GM18907 (cell line): ENCODE data around the gene RAB11FIP4.

Experiments used
- ATAC-seq: cut with Tn5 transposase; IDR thresholded peaks from one replicate; pipeline ENCODE4 v1.9.1; 2021; ENCODE audit warnings: mild to moderate bottlenecking, moderate library complexity; ENCODE audit not compliant: unreplicated experiment

Gene RAB11FIP4

DNA sequence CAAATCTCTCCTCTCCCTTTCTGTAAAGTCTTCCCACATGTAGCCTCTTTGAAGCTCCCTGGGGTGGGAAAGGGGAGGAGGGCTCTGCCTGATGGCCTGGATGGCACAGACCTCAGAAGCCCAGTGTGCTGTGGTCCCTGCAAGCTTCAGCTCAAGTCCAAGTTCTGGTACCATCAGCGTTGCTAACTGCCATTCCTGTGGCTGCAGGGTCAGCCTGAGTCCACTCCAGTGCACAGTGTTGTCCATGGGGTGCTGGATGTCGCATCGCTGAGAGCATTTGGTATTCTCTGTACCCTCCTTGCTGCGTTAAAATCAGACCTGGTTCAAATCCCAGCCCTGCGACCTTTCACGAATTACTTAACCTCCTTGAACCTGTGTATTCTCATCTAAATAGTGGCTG lies 105.1 kb downstream of the RAB11FIP4 start:
- ATAC-seq = no peak

DNA sequence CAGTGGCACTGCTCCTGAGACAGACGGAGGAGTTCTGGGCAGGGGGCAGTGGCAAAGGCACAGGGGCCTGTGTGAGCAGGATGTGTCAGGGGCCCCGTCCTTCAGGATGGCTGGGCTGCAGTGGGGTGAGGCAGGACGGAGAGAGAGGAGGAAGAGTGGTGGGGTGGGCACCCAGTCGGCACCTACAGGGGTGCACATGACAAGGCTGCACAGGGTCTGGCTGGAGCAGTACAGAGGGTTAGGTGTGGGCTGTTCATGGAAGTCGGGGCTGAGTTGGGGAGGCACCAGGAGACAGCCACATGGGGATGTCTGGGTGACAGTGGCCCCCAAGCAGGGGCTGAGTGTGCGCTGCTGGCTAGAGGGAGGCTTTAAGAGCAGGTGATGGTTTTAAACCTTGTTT lies 106.0 kb downstream of the RAB11FIP4 start:
- ATAC-seq = no peak

DNA sequence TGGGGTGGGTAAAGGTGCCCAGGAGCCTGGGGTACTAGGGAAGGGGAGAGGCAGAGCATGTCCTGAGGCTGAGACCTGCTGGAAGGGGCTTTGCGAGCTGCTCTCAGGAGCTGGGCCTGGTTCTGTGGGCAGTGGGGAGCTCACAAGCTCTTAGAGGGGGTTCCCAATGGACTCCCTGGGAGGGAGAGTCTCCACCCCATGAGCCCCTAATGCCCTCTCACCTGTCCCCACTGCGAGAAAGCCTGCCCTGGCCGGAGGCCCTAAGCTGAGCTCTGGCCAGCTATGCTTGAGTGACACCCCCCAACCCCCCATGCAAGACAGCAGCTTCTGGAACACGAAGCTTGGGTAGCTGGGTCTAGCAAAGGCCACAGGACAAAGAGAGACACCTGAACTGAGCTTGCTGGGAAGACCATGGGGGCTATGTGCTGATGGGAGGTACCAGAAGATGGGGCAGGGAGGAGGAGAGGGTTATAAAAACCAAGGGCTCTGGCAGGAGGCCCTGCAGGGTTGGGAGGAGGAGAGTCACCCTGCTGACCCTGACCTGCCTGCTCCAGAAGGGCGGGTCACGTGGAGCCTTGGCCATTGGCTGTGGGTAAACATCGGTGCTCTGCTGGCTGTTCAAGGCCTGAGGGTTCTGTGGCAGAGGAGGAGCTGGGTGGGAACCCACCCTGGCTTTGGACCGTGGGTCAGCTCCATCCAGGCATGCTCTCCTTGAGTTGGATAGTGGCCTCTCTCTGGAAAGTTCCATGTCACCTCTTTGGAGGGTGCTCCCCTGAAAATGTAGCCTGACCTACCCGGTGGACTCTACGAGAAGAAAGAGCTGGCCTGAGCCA lies 106.7 kb downstream of the RAB11FIP4 start:
- ATAC-seq = no peak

DNA sequence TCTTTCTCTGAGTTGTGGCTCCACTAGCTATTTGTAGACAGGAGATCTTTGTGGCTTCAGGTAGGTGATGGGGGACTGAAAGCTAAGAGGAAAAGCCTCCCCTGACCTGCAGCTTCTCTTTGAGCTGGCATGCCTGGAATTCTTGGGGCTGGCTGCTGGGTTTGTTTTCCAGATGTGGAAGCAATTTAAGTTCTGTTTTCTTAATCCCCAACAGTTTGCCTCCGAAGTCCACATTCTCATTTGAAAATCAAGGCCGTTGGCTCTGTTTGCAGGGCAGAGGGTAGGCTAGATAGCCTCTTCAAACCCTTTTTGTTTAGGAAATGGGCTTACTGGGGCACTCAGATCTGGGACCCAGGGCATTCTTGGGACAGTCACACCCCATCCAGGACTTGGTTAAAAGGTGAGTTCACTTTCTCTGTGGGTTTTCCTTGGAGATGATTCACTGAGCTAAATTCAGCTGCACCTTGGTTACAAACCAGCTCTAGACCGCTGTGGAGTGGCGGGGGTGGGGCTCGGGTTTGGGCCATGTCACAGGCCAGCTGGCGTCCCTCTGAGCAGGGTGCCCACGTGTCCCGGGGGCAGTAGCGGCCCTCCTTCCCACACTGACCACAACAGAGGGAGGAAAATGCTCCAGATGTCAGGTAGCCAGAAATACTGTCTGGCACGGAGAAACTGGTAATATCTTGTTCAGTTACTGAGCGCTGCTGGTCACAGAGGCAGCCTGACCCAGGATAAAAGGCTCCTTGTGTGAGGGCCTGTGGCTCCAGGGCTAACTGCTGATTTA lies 108.5 kb downstream of the RAB11FIP4 start:
- no peak for ATAC-seq

DNA sequence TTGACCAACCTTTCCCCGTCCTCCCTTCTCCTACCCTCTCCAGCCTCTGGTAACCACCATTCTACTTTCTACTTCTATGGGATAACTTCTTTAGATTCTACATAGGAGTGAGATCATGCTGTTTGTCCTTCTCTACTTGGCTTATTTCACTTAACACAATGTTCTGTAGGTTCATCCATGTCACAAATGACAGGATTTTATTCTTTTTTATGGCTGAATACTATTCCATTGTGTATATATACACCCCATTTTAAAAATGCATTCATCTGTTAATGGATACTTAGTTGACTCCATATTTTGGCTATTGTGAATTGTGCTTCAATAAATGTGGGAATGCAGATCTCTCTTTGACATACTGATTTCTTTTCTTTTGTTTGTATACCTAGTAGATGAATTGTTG lies 115.0 kb downstream of the RAB11FIP4 start:
- no peak for ATAC-seq

DNA sequence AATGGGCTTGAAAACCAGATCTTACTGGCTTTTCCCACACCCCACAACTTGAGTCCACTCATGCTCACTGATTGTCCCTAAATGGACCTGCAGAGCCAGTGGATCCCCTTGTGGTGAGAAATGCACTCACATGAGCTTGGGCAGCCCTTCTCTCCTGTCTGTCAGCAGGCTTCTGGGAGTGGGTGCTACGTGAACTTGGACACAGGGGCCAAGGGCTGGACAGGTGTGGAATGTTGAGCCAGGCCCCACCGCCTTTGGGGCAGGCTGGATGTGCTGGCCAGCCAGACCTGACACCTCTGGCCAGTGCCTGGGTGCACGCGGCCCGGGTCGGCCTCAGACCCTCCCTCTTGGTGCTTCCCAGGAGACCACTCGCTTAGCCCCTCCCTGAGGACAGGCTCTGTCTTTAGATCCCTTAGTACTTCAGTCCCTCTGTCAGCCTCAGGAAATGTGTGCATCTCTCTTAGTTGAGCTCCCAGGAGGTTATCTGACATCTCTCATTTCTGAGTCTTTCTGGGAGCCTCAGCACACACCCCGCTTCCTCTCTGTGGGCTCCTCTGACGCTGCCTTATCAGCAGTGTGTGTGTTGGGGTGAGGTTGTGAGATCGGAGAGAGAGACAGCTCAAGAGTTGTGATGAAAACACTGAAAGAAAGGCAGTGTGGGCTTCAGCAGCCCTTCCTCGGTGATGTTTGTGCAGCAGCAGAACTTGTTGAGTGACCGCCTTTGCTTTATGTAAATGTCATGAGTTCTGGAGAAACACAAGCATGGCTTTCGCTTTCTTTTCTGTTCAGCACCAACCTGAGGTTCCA lies 117.0 kb downstream of the RAB11FIP4 start:
- ATAC-seq = peak; percentile 72

DNA sequence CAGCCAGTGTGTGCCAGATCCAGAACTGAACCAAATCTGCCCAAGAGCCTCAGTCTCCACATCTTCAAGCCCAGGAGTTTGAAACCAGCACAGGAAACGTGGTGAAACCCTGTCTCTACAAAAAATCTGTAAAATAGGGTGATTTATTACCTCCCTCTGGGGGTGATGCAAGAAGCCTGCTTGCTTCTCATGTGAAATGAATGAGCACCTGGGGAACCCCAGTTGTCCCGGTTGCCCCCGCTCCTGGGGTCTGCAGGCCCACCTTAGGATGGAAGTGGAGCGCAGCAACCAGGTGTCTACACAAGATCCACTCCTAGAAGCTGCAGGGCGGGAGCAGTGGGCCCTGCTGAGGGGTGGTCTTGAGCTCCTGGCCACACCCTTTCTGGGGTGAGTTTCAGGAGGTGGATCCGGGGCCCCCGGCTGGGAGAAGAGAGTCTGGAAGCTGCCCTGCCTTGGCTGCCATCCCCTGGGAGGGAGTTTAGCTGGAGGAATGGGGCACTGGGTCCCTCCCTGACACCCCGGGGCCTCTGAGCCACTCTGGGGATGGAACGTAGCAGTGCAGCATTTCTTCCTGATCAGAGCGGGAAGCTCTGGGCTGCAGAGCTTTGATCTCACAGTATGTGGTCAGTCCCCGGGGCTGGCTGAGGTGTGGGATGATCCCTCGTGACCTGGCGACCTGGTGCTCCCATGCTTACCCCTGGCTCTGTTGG lies 117.8 kb downstream of the RAB11FIP4 start:
- ATAC-seq = peak; percentile 7

DNA sequence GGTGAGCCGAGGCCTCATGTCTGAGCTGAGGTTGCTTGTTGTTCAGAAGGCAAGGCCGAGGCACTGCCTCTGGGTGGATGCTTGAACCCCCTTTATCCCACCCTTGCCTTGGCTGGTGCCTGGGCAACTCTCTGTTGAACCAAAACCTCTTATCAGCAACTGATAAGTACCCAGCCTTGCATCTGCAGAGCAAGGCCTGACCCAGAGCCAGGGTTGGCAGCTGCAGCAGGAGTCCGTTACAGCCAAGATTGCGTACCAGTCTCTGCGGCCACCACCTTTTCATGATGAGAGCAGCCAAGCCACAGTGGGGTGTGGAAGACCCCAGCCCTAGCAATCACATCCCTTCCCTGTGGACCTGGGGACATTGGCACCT lies 118.3 kb downstream of the RAB11FIP4 start:
- no peak for ATAC-seq

DNA sequence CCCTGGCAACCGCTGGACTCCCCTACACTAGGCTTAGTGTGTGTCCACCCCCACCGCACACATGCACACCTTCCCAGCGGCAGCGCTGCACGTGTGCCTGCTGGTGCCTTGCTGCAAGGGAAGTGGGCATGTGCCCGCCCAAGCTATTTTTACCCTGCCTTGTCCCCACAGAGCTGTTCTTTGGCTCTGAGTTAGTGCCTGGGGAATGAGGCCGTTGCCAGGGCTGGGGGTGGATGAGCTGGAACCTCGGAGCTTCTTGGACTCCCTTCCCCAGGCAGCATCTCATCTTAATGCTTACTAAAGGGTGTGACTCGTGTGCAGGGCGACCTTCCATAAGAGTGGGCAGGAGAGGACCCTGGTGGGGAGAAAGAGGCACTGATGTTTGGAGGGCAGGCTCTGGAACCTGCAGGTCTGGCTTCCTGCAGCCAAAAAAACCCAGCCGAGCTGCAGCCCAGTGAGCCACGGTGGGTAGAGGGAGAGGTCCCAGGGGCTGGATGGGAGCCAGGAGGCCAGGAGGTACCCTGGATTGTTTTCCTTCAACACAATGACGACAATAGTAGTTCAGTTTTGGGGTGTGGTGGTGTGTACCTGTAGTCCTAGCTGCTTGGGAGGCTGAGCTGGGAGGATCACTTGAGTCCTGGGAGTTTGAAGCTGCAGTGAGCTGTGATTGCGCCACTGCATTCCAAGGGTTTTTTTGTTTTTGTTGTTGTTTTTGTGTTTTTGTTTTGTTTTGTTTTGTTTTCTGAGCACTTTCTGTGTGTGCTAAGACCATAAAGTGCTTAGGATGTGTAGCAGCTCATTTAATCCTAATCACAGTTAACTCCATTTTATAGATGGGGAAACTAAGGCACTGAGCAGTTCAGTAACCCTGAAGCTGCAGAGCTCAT lies 119.1 kb downstream of the RAB11FIP4 start:
- ATAC-seq = no peak

DNA sequence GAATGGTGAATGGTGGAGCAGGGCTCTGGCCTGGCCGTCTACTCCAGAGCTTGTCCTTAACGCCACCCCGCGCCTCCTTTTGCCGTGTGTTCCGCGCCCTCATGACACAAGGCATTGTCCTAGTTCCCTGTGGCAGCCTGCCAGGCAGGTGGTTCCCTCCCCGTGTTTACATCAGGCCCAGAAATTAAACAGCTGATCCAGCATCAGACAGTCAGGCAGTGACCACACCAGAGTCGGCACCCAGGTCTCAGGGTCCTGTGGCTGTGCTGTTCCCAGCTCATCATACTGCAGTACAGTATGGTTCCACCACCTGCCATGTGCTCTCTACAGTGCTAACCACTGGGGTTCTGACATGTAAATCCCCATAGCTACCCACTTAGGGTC lies 119.7 kb downstream of the RAB11FIP4 start:
- no peak for ATAC-seq

DNA sequence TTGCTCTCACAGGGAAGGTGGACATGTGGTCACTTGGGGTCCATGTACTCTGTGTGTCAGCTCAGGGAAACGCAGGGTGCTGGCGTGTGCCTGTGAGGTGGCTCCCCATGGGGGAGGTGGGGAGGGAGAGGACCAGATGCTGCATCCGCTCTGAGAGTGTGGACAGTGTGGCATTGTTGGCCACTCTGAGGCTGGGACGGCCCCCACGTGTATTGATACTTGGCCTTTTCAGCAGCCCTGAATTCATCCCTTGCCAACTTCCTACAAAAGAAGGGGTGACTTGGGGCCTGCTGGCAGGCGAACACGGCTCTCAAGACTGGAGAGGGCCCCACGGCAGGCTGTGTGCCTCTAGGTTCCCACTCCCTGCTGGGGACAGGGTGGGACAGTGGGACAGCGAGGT lies 120.1 kb downstream of the RAB11FIP4 start:
- ATAC-seq = no peak

DNA sequence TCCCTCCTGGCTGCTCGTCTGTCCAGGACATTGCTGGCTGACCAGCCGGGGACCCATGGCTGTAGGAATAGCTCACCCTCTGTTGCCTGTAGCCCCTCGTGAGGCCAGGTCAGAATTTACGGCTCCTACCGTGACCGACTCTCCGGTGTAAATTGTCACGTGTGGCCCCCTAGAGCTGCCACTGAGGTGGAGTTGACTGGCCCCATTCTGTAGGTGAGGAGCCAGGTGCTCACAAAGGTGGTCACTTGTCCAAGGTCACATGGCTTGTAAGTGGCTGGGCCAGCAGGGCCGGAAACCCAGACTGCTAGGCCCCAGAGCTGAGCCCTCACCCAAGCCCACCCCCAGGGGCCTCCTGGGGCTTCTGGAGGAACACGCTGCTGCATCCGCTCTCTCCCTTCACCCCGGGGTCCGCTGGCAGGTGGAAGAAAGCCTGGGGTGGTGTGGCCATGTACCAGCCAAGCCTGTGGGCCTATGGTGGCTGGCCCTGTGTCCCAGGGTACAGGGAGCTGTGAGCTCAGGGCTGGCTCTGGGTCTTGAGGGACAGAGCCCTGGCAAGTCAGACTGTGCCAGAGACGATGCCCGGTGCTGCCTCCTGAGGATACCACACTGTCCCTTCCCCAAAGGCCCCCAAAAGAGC lies 120.7 kb downstream of the RAB11FIP4 start:
- no peak for ATAC-seq

DNA sequence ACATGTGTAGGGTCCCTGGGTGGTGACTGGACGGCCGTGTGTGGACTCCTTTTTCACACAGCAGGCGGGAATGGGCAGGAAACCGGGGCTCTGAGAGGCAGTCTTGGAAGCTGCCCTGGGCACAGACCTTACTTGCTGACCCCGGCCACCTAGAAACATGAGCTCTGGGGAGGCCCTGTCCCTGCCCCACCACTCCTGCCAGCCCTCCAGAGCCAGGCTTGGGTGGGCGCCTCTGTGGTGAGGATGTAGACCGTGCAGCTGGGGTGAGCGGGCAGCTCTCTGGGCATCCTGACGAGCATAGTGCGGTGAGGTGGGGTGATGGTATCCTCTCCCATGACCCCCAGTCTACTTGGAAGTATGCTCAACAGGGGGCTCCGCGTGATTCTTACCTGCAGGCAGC lies 121.3 kb downstream of the RAB11FIP4 start:
- ATAC-seq = no peak

DNA sequence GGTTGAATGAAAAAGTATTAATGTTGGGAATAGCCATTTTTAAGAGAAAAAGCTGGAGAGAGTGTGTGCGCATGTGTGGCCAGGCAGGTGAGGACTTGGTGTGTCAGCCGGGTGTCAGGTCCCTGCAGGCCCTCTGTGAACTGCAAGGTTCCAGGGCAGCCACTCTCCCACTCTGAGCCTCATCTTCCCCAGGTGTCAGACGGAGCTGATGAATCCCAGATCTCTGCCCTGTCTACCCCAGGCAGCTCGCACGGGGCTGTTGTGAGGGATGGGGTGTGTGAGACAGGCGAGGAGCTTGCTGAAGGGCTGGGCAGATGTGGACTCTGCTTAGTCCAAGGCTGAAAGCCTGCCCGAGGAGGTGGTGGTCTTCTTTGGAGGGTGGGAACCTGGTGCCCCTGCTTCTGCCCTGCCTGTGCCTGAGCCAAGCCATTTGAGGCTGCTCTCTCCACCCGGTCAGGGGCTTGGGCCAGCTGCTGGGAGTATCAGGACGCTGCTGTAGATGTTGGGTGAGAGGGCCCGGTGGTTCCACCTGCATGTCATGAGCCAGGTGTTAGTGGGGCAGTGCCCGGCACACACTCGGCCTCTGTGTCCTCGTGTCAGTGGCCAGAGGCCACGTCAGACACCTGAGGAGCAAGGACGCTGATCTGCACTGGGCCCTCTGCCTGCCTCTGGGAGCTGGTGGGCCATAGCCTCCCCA lies 122.4 kb downstream of the RAB11FIP4 start:
- no peak for ATAC-seq

DNA sequence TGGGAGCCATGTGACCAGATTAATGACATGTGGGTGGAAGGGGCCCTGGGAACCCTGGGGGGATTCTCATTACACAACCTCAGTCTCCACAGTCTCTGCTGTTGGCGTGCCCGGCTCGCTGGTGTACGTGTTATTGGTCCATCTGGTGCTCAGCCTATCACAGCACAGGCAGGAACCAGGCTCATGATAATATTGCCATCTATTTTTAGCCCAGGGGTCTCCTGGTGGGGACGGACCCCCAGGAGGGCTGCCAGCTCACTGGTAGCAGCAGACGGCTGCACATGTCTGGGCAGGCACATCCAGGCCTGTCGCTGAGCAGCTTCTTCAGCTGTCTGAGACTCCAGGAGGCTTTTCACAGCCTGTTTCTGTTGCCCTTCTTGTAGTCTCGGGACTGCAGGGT lies 123.8 kb downstream of the RAB11FIP4 start:
- ATAC-seq = no peak

DNA sequence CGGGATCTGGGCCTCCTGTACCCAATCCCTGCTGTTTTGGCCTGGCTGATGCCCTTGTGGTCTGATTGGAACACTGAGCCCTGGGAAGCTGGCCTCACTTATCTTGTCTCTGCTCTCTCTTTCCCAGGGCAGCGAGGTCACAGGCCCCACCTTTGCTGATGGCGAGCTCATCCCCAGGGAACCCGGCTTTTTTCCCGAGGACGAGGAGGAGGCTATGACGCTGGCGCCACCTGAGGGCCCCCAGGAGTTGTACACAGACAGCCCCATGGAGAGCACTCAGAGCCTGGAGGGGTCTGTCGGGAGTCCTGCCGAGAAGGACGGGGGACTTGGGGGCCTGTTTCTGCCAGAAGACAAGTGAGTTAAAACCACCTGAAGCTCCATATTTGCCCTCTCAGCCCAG lies 126.0 kb downstream of the RAB11FIP4 start:
- ATAC-seq = no peak

DNA sequence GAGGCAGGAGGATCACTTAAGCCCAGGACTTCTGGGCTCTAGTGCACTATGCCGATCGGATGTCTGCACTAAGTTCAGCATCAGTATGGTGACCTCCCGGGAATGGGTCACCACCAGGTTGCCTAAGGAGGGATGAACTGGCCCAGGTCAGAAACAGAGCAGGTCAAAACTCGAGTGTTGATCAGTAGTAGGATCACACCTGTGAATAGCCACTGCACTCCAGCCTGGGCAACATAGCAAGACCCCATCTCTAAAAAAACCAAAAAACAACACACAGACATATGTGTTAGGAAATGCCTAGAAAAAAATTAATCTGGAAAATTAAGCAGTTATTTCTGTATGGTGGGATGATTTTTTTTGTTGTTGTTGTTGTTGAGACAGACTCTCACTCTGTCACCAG lies 127.0 kb downstream of the RAB11FIP4 start:
- ATAC-seq = no peak

DNA sequence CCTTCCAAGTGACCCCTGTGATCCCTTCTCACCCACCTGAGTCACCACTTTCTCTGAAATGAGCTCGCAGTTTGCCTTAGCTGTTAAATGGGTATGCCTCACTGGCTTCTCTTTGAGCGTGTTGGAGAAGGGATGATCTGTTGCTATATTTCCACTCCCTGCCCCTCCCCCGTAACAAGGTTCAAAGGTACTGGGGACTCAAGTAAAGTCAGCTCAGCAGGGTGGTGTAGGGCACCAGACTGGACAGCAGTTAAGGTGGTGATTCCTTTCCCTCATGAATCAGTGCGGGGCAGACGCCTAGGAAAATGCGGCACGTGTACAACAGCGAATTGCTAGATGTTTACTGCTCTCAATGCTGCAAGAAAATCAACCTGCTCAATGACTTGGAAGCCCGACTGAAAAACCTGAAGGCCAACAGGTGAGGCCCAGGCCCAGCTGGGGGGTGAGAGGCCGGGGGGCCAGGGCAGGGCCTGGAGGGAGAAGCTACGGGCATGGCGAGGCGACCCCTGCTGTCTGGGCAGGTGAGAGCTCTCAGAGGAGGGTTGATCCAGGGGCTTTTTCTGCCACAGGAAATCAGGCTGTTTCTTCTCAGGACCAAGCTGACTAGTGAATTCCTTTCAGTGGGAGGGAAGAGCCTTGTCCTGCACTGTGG lies 130.3 kb downstream of the RAB11FIP4 start:
- no peak for ATAC-seq
